Tibial artery (tissue), 4 donors: ENCODE measurements around the gene CLDN5.

Experiments used
- DNase-seq, 2 donors: peaks; one replicate each; pipeline ENCODE4 v3.0.0-alpha.2; 2019
- H3K27ac ChIP-seq, 2 donors: fragments of 200-600 bp; sonication (generic) in 1 of 2; 1 replicate in 1 of 2; 2 replicates in 1 of 2; pipeline ENCODE4 v1.5.1; 2018 to 2019; ENCODE audit warnings: mild to moderate bottlenecking in 1 of 2
- H3K27me3 ChIP-seq, 2 donors: fragments of 200-600 bp; sonication (generic) in 1 of 2; one replicate each; pipeline versions ENCODE4 v1.5.1 to v1.6.0; 2016 to 2019
- H3K36me3 ChIP-seq, 3 donors: fragments of 200-600 bp; sonication (generic) in 2 of 3; one replicate each; pipeline ENCODE4 v1.5.1; 2016 to 2019; ENCODE audit warnings: mild to moderate bottlenecking in 2 of 3
- H3K4me1 ChIP-seq, 4 donors: fragments of 200-600 bp; sonication (generic) in 2 of 4; 1 replicate in 3 of 4; 2 replicates in 1 of 4; pipeline ENCODE4 v1.5.1; 2016 to 2019
- H3K4me3 ChIP-seq, 2 donors: fragments of 200-600 bp; sonication (generic) in 1 of 2; 1 replicate in 1 of 2; 2 replicates in 1 of 2; pipeline ENCODE4 v1.5.1; 2018 to 2019; ENCODE audit warnings: mild to moderate bottlenecking in 2 of 2
- H3K9me3 ChIP-seq, 3 donors: fragments of 200-600 bp; sonication (generic) in 1 of 3; one replicate each; pipeline ENCODE4 v1.5.1; 2016 to 2019
- intact Hi-C: fragments of 100-400 bp; cut with DNase I; formaldehyde crosslinking; loops from one replicate; pipeline ENCODE4 v1.15.0; 2023; ENCODE audit warnings: low total_unique reads
- TF ChIP-seq, protein P1 (sequence below), 2 experiments: fragments of 200-600 bp in 1 of 2; fragments of 450-650 bp in 1 of 2; IDR thresholded peaks; one replicate each; pipeline ENCODE4 v1.5.1; 2017 to 2019; ENCODE audit warnings: antibody characterized with exemption in 2 of 2, mild to moderate bottlenecking in 1 of 2, moderate library complexity in 1 of 2

Gene CLDN5

DNA sequence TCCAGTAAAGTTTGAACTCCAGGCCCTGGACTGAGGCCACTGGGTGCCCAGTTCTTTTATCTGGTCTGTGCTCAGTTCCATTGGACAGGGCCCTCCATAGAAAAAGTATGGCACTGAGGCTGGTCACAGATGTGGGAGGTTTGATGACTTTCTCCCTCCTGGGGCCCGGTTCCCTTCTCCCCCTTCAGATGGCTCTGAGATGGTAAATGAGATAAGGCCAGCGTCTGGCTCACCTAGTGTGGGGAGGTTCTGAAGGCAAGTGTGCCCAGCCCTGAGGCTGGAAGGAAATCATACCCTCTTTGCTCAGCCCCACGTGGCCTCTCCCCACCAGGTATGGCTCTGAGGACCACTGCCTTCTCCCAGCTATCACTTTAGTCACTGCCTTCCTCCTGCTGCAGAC, 1.5 kb upstream of the CLDN5 start:
- H3K27ac ChIP-seq = no peak overlapping the region
- TF ChIP-seq, protein P1, sequence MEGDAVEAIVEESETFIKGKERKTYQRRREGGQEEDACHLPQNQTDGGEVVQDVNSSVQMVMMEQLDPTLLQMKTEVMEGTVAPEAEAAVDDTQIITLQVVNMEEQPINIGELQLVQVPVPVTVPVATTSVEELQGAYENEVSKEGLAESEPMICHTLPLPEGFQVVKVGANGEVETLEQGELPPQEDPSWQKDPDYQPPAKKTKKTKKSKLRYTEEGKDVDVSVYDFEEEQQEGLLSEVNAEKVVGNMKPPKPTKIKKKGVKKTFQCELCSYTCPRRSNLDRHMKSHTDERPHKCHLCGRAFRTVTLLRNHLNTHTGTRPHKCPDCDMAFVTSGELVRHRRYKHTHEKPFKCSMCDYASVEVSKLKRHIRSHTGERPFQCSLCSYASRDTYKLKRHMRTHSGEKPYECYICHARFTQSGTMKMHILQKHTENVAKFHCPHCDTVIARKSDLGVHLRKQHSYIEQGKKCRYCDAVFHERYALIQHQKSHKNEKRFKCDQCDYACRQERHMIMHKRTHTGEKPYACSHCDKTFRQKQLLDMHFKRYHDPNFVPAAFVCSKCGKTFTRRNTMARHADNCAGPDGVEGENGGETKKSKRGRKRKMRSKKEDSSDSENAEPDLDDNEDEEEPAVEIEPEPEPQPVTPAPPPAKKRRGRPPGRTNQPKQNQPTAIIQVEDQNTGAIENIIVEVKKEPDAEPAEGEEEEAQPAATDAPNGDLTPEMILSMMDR (IDR thresholded peaks at IDR 0.05) = no peak
- H3K36me3 ChIP-seq = no peaks in the 10 kb centered on the region
- intact Hi-C loops = no loop called here
- peaks cover 0 to 19% (median 16%) of the 10 kb centered on the region in 4 donors for H3K4me1 ChIP-seq
- no peaks in the 10 kb centered on the region for H3K9me3 ChIP-seq
- H3K4me3 ChIP-seq = no peak overlapping the region
- peak in 1 of 2 donors; percentile 54 for DNase-seq
- H3K27me3 ChIP-seq = peaks cover 0 to 68% of the 10 kb centered on the region in 2 donors

DNA sequence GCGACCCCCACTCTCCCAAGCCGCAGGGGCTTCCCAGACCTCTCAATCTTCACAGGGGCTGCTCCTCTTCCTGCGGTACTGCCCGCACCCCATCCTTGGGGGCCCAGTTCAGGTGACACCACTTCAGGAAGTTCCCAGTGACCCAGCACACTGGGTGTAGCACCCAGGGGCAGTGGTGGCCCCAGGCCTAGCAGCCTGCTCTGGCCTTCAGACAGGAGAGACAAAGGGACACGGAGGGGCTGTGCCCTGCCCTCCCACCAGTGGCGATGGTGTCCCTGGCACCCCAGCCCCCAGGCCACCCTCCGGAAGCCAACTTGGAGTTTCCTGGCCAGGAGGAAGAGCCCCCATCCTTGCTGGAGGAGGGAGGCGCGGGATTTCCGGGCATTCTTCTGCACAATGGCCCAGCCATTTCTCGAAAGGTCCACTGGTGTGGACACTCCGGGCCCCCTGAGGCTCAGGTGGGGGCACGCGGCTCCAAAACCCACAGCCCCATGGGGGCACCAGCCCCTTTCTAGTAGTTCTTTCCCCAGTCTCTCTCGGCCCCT, 978 bp upstream of the CLDN5 start:
- no peak overlapping the region for H3K27ac ChIP-seq
- no peaks in the 10 kb centered on the region for H3K9me3 ChIP-seq
- peaks cover 0 to 19% (median 16%) of the 10 kb centered on the region in 4 donors for H3K4me1 ChIP-seq
- TF ChIP-seq, protein P1 (IDR thresholded peaks at IDR 0.05) = no peak
- peaks cover 0 to 68% of the 10 kb centered on the region in 2 donors for H3K27me3 ChIP-seq
- peak overlapping the region; percentile 22 to 44 for H3K4me3 ChIP-seq
- H3K36me3 ChIP-seq = no peaks in the 10 kb centered on the region
- DNase-seq = no peak
- intact Hi-C loops = no loop called here

DNA sequence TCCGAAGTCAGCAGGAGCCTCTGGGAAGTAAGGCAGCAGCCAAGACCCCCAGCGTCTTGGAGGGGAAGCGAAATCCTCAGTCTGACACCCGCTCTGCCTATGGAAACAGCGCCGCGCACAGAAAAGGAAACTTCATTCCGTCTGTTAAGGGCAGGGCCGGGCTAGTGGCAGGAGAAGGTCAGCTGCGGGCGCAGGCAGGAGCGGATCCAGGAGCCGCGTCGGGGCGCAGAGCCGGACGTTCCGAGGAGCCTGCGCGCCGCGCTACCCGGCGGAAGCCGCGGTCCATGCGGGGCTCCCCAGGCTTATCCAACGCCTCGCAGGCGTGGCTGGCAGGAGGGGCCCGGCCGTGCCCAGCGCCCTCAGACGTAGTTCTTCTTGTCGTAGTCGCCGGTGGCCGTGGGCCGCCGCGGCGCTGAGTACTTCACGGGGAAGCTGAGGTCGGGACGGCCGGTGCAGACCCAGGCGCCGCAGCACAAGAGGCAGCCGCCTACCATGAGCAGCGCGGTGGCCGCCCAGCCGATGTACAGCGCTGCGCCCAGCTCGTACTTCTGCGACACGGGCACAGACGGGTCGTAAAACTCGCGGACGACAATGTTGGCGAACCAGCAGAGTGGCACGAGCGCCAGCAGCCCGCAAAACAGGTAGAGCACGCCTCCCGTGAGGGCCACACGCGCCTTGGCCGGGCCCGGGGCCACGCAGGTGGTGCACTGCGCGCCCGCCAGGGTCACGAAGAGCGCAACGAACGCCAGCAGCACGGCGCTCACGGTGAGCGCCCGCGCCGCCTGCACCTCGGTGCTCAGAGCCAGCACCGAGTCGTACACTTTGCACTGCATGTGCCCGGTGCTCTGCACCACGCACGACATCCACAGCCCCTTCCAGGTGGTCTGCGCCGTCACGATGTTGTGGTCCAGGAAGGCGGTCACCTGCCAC, 705 bp downstream of the CLDN5 start:
- Histone ChIP-seq H3K27me3 (peaks cover 0 to 61% of the 10 kb centered on the region in 2 donors), H3K4me1 (peaks cover 0 to 19% (median 16%) of the 10 kb centered on the region in 4 donors), H3K27ac (no peak overlapping the region), H3K36me3 (no peaks in the 10 kb centered on the region), H3K4me3 (peak overlapping the region; percentile 34 to 44), H3K9me3 (no peaks in the 10 kb centered on the region)
- intact Hi-C loops = no loop called here
- no peak for DNase-seq
- TF ChIP-seq, protein P1 (IDR thresholded peaks at IDR 0.05) = no peak

DNA sequence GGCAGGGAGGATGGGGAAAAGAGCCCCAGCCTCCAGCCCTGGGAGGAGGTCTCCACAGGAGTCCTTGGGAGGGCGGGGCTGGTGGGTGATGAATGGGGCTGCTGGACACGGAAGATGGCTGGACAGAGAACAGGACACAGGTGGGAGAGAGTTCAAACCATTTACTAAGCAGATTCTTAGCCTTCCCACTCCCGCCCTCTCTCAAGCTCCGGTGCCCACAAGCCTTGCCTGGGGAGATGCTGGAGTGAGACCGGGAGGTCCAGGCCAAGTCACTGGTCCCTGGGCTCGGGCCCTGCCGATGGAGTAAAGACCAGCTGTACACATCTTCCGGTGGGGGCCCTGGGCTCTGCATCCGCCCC, 1.4 kb downstream of the CLDN5 start:
- Histone ChIP-seq H3K4me3 (peak overlapping the region; percentile 34 to 44), H3K27me3 (peaks cover 0 to 57% of the 10 kb centered on the region in 2 donors), H3K27ac (no peak overlapping the region), H3K36me3 (no peaks in the 10 kb centered on the region), H3K4me1 (peaks cover 0 to 19% (median 16%) of the 10 kb centered on the region in 4 donors), H3K9me3 (no peaks in the 10 kb centered on the region)
- TF ChIP-seq, protein P1 (IDR thresholded peaks at IDR 0.05) = no peak
- DNase-seq = no peak
- intact Hi-C loops = no loop called here

DNA sequence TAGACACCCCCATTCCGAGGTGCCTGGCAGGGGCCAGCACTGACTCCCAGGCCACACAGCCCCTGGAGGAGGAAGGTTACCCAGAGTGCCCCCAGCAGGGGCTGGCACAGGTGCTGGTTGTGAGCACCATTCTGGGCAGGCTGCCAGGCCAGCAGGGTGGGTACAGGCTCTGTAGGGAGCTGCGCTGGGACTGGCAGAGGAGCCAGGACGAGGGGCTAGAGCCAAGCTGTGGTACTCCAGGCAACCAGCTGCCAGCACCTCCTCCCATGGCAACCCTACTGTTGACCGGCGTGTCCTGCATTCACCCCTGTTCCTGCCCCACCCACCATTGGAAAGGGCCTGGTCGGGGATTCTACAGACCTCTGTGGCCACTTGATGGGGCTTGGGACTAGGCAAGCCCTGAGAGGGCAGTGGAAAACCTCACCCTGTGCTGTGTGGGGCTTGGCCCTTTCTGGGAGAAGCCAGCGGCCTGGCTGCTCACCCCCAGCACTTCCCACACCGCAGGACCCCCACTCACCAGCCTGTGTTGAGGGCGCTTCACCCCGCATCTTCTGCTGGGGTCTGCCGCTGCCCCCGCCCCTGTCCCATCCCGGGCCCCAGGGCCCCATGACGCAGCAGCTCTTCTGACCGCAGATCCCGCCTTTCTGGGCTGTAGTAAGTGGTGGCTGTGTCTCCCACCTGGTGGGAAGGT, 1.9 kb downstream of the CLDN5 start:
- peaks cover 0 to 54% of the 10 kb centered on the region in 2 donors for H3K27me3 ChIP-seq
- TF ChIP-seq, protein P1 (IDR thresholded peaks at IDR 0.05) = no peak
- DNase-seq = no peak
- intact Hi-C loops = no loop called here
- peak overlapping the region; percentile 34 to 44 for H3K4me3 ChIP-seq
- H3K4me1 ChIP-seq = peaks cover 0 to 19% (median 16%) of the 10 kb centered on the region in 4 donors
- no peak overlapping the region for H3K27ac ChIP-seq
- H3K9me3 ChIP-seq = no peaks in the 10 kb centered on the region
- no peaks in the 10 kb centered on the region for H3K36me3 ChIP-seq
